ENCODE results near the gene KCNJ6. TPM values are rescaled to one million over a fixed set of nuclear protein-coding genes. Genes with fewer than 3 reads are reported as not detected.
A peak's percentile ranks its signal among the peaks of the same experiment; 100 is the strongest.

KCNJ6 gene
- total and polyA plus RNA-seq, 2 of the 8 experiments (the other 6 are each of a cell fraction or from before 2014, with no cell fraction given): 0.51 to 1.2 TPM

GRCh38 chr21:37647781-37648180 lies 268.5 kb downstream of the KCNJ6 start:
- 94% methylated on average over 4 of the region's 4 CpGs; no CpG with 5 or more reads in 1 of the 2 experiments for WGBS, 2 experiments (ENCODE audit: extremely low coverage in 1 of 2, insufficient coverage in 1 of 2, insufficient read length in 1 of 2, insufficient replicate concordance in 2 of 2, low coverage in 1 of 2, low lambda C conversion rate in 2 of 2, missing lambda C conversion rate in 1 of 2)
- Histone ChIP-seq H2AFZ (ENCODE audit: low read length) (no peak overlapping the region), H3K23me2 (ENCODE audit: low read depth, low read length) (no peaks in the 10 kb centered on the region), H3K56ac (replicated peaks; ENCODE audit: insufficient read length, low read depth, low read length) (no peak overlapping the region), H4K91ac (replicated peaks; ENCODE audit: insufficient read length, low read length) (peak overlapping the region; percentile 63), H2BK20ac (ENCODE audit: low read length) (peak overlapping the region; percentile 41; the same call in 1 of the 2 replicates), H3K9ac (replicated peaks in 1 of 4; ENCODE audit: extremely low read depth in 1 of 4, low read depth in 3 of 4, low read length in 3 of 4) (no peak overlapping the region), H3K23ac (ENCODE audit: insufficient read length) (no peak overlapping the region), H3K14ac (ENCODE audit: insufficient read length) (no peak overlapping the region), H2BK5ac (ENCODE audit: low read depth, low read length) (peak overlapping the region; percentile 76; the same call in 1 of the 2 replicates), H3K4me3 (ENCODE audit: extremely low read depth in 1 of 4, insufficient read depth in 2 of 4, low read depth in 3 of 4, low read length in 4 of 4) (no peak overlapping the region), H3K4ac (replicated peaks; ENCODE audit: insufficient read length, low read depth, low read length) (peak overlapping the region; percentile 10), H4K8ac (ENCODE audit: extremely low read depth, insufficient read depth, low read length) (no peak overlapping the region), H4K5ac (ENCODE audit: insufficient read length, low read depth, low read length) (no peak overlapping the region), H3K4me1 (replicated peaks in 1 of 4; ENCODE audit: control insufficient read depth in 3 of 4, insufficient read depth in 4 of 4, low read length in 3 of 4) (no peaks in the 10 kb centered on the region), H3K9me3 (ENCODE audit: insufficient read depth in 2 of 2, low read depth in 1 of 2, low read length in 1 of 2) (no peaks in the 10 kb centered on the region), H2AK5ac (ENCODE audit: low read depth, low read length) (peak overlapping the region; percentile 83), H3K4me2 (ENCODE audit: insufficient read depth in 1 of 2, low read depth in 2 of 2, low read length in 2 of 2) (no peak overlapping the region), H3K18ac (ENCODE audit: extremely low read depth, low read length) (peak overlapping the region; percentile 81; the same call in 1 of the 2 replicates), H3K79me1 (ENCODE audit: low read depth, low read length) (no peaks in the 10 kb centered on the region), H3K27me3 (replicated peaks in 1 of 4; ENCODE audit: control insufficient read depth in 3 of 4, extremely low read depth in 1 of 4, insufficient read depth in 3 of 4, low read length in 3 of 4) (no peaks in the 10 kb centered on the region), H2BK12ac (ENCODE audit: low read depth, low read length) (peak overlapping the region; percentile 53; the same call in 1 of the 2 replicates), H3K27ac (ENCODE audit: low read depth, low read length) (no peak overlapping the region), H2BK120ac (replicated peaks; ENCODE audit: low read depth, low read length) (no peak overlapping the region), H3K79me2 (ENCODE audit: control insufficient read depth in 1 of 2, insufficient read depth in 2 of 2, low read length in 2 of 2) (no peaks in the 10 kb centered on the region), H3K36me3 (ENCODE audit: control insufficient read depth in 2 of 4, insufficient read depth in 4 of 4, low read length in 3 of 4) (no peaks in the 10 kb centered on the region), H4K20me1 (replicated peaks in 1 of 2; ENCODE audit: control insufficient read depth in 1 of 2, insufficient read depth in 2 of 2, low read length in 2 of 2) (no peaks in the 10 kb centered on the region), H2BK15ac (ENCODE audit: low read length) (peak overlapping the region; percentile 48; the same call in 1 of the 2 replicates)
- TF ChIP-seq SIN3A (conservative IDR thresholded peaks at IDR 0.05 in 1 of 2, IDR thresholded peaks at IDR 0.05 in 1 of 2; ENCODE audit: low read depth in 1 of 2, low read length in 2 of 2) (no peak), ATF3 (IDR thresholded peaks at IDR 0.05; ENCODE audit: insufficient read depth, low read depth, low read length) (no peak), CTCF (IDR thresholded peaks at IDR 0.05; ENCODE audit: control extremely low read depth in 1 of 3, insufficient read depth in 1 of 3, low read depth in 1 of 3, low read length in 3 of 3) (no peak), YY1 (IDR thresholded peaks at IDR 0.05; ENCODE audit: low read depth, low read length) (no peak)
- POLR2A ChIA-PET (ENCODE audit: partially characterized antibody): interaction anchor here (1.6 kb wide), 1 partner anchor 8 kb away, joined by 6 read pairs; no protein-coding TSS in a partner anchor
- FAIRE-seq (no peak), DNase-seq (ENCODE audit: low read depth in 1 of 2, low spot score in 2 of 2) (no peak)
- CTCF ChIA-PET (ENCODE audit: partially characterized antibody): interaction anchor here (0.6 to 1.6 kb wide), 6 partner anchors 10 to 1003 kb away, joined by 3 to 7 read pairs (median 4); no protein-coding TSS in a partner anchor
